ENCODE measurements around the gene ZGPAT. TPM values are rescaled to one million over a fixed set of nuclear protein-coding genes. Genes with fewer than 3 reads are reported as not detected.

Gene ZGPAT
- total RNA-seq, 1 experiment from 2014 or later: 69.3 TPM

DNA sequence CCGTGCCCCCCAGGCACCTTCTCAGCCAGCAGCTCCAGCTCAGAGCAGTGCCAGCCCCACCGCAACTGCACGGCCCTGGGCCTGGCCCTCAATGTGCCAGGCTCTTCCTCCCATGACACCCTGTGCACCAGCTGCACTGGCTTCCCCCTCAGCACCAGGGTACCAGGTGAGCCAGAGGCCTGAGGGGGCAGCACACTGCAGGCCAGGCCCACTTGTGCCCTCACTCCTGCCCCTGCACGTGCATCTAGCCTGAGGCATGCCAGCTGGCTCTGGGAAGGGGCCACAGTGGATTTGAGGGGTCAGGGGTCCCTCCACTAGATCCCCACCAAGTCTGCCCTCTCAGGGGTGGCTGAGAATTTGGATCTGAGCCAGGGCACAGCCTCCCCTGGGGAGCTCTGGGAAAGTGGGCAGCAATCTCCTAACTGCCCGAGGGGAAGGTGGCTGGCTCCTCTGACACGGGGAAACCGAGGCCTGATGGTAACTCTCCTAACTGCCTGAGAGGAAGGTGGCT lies 10.4 kb upstream of the ZGPAT start:
- peak overlapping the region; percentile 66 for H3K4me3 Mint-ChIP-seq (ENCODE audit: unreplicated experiment)
- Histone ChIP-seq H3K27me3 (replicated peaks; ENCODE audit: control insufficient read depth, insufficient read depth, low read length) (no peaks in the 10 kb centered on the region), H3K9me3 (peaks cover 3% of the 10 kb centered on the region; the same call in 1 of the 2 replicates), H3K4me1 (peaks cover 26% of the 10 kb centered on the region), H3K4me3 (ENCODE audit: low read depth, low read length) (no peak overlapping the region), H3K36me3 (ENCODE audit: control insufficient read depth, insufficient read depth, low read length) (no peaks in the 10 kb centered on the region; the same call in 1 of the 2 replicates)
- intact Hi-C loops (cut with micrococcal nuclease; ENCODE audit: unreplicated experiment): no loop called here
- POLR2A ChIA-PET: interaction anchor here (0.6 to 1.7 kb wide), 2 partner anchors 11 to 160 kb away, joined by 3 to 7 read pairs; partner anchors contain the start of genes ARFRP1, PTK6 and ZGPAT
- peaks cover 11% of the 10 kb centered on the region for H3K4me1 Mint-ChIP-seq (ENCODE audit: low read depth, unreplicated experiment)
- DNase-seq: peak; percentile 38 to 59
- peak overlapping the region; percentile 94 for H3K27ac Mint-ChIP-seq (ENCODE audit: unreplicated experiment)
- BruUV-seq (replicated peaks): no TSS peak
- CTCF ChIA-PET: no interaction called here
- H3K27me3 Mint-ChIP-seq (ENCODE audit: insufficient read depth, unreplicated experiment): peaks cover 2% of the 10 kb centered on the region
- TF ChIP-seq, protein P1, sequence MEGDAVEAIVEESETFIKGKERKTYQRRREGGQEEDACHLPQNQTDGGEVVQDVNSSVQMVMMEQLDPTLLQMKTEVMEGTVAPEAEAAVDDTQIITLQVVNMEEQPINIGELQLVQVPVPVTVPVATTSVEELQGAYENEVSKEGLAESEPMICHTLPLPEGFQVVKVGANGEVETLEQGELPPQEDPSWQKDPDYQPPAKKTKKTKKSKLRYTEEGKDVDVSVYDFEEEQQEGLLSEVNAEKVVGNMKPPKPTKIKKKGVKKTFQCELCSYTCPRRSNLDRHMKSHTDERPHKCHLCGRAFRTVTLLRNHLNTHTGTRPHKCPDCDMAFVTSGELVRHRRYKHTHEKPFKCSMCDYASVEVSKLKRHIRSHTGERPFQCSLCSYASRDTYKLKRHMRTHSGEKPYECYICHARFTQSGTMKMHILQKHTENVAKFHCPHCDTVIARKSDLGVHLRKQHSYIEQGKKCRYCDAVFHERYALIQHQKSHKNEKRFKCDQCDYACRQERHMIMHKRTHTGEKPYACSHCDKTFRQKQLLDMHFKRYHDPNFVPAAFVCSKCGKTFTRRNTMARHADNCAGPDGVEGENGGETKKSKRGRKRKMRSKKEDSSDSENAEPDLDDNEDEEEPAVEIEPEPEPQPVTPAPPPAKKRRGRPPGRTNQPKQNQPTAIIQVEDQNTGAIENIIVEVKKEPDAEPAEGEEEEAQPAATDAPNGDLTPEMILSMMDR (IDR thresholded peaks at IDR 0.05; ENCODE audit: insufficient read depth in 1 of 2, low read depth in 1 of 2, low read length in 1 of 2, severe bottlenecking in 1 of 2, unreplicated experiment in 1 of 2): no peak
- H3K9me3 Mint-ChIP-seq (ENCODE audit: unreplicated experiment): no peaks in the 10 kb centered on the region
- H3K36me3 Mint-ChIP-seq (ENCODE audit: insufficient read depth, unreplicated experiment): peaks cover 100% of the 10 kb centered on the region

DNA sequence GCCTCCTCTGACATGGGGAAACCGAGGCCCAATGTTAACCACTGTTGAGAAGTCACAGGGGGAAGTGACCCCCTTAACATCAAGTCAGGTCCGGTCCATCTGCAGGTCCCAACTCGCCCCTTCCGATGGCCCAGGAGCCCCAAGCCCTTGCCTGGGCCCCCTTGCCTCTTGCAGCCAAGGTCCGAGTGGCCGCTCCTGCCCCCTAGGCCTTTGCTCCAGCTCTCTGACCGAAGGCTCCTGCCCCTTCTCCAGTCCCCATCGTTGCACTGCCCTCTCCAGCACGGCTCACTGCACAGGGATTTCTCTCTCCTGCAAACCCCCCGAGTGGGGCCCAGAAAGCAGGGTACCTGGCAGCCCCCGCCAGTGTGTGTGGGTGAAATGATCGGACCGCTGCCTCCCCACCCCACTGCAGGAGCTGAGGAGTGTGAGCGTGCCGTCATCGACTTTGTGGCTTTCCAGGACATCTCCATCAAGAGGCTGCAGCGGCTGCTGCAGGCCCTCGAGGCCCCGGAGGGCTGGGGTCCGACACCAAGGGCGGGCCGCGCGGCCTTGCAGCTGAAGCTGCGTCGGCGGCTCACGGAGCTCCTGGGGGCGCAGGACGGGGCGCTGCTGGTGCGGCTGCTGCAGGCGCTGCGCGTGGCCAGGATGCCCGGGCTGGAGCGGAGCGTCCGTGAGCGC lies 9.8 kb upstream of the ZGPAT start:
- peak overlapping the region; percentile 66 for H3K4me3 Mint-ChIP-seq (ENCODE audit: unreplicated experiment)
- ChIA-PET POLR2A (interaction anchor here (0.6 to 1.6 kb wide), 2 partner anchors 10 to 161 kb away, joined by 3 to 5 read pairs; partner anchors contain the start of genes ARFRP1, PTK6 and ZGPAT), CTCF (interaction anchor here (0.6 to 1.2 kb wide), 2 partner anchors 10 to 54 kb away, joined by 3 to 8 read pairs; partner anchors contain the start of genes ARFRP1 and ZGPAT)
- Histone ChIP-seq H3K9me3 (peaks cover 3% of the 10 kb centered on the region; the same call in 1 of the 2 replicates), H3K27me3 (replicated peaks; ENCODE audit: control insufficient read depth, insufficient read depth, low read length) (no peaks in the 10 kb centered on the region), H3K4me3 (ENCODE audit: low read depth, low read length) (no peak overlapping the region), H3K4me1 (peaks cover 26% of the 10 kb centered on the region), H3K36me3 (ENCODE audit: control insufficient read depth, insufficient read depth, low read length) (no peaks in the 10 kb centered on the region; the same call in 1 of the 2 replicates)
- TF ChIP-seq, protein P1 (IDR thresholded peaks at IDR 0.05; ENCODE audit: insufficient read depth in 1 of 2, low read depth in 1 of 2, low read length in 1 of 2, severe bottlenecking in 1 of 2, unreplicated experiment in 1 of 2): no peak
- BruUV-seq (replicated peaks): no TSS peak
- DNase-seq: peak; percentile 46 to 61
- H3K9me3 Mint-ChIP-seq (ENCODE audit: unreplicated experiment): no peaks in the 10 kb centered on the region
- peaks cover 2% of the 10 kb centered on the region for H3K27me3 Mint-ChIP-seq (ENCODE audit: insufficient read depth, unreplicated experiment)
- intact Hi-C loops (cut with micrococcal nuclease; ENCODE audit: unreplicated experiment): no loop called here
- peak overlapping the region; percentile 94 for H3K27ac Mint-ChIP-seq (ENCODE audit: unreplicated experiment)
- H3K36me3 Mint-ChIP-seq (ENCODE audit: insufficient read depth, unreplicated experiment): peaks cover 100% of the 10 kb centered on the region
- H3K4me1 Mint-ChIP-seq (ENCODE audit: low read depth, unreplicated experiment): peaks cover 11% of the 10 kb centered on the region

DNA sequence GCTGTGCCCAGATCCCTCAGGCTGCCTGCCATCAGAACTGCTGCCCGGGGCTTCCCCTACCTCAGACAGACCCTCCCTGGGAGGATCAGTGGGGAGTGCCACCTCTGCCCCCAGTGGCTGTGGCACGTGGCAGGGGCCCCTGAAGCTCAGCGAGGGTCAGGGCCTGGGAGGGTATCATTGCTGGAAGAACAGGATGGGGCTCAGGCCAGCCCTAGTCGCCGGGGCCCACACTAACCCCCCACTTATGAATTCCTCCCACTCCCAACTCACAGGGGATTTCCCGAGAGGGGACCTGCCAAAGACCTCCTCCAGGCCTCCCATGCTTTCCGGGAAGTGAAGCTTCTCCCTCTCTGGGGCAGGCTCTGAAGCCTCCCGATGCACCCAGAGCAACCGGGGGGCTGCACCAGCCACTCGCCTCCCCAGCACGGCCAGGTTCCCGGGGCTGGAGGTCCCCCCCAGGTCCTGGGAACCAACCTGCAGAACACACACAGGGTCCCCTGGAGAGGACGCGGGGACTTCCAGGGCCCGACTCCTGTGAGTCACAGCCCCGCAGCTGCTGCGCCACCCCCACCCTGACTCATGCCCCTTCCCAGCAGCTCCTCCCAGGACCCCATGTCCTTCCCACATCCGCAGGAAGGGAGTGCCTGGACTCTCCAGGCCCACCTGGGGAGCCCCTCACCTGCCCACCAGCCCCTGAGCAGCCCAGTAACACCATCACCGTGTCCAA lies 8.9 kb upstream of the ZGPAT start:
- H3K4me1 ChIP-seq: peaks cover 26% of the 10 kb centered on the region
- H3K27ac Mint-ChIP-seq (ENCODE audit: unreplicated experiment): peak overlapping the region; percentile 30
- no TSS peak for BruUV-seq (replicated peaks)
- H3K36me3 Mint-ChIP-seq (ENCODE audit: insufficient read depth, unreplicated experiment): peaks cover 100% of the 10 kb centered on the region
- H3K9me3 Mint-ChIP-seq (ENCODE audit: unreplicated experiment): no peaks in the 10 kb centered on the region
- ChIA-PET CTCF (interaction anchor here (0.6 to 1.2 kb wide), 2 partner anchors 9 to 53 kb away, joined by 3 to 8 read pairs; partner anchors contain the start of genes ARFRP1 and ZGPAT), POLR2A (interaction anchor here (1.6 kb wide), 1 partner anchor 9 kb away, joined by 5 read pairs; the partner anchor contains the start of genes ARFRP1 and ZGPAT)
- intact Hi-C loops (cut with micrococcal nuclease; ENCODE audit: unreplicated experiment): no loop called here
- H3K4me3 Mint-ChIP-seq (ENCODE audit: unreplicated experiment): peak overlapping the region; percentile 11
- no peaks in the 10 kb centered on the region; the same call in 1 of the 2 replicates for H3K36me3 ChIP-seq (ENCODE audit: control insufficient read depth, insufficient read depth, low read length)
- H3K27me3 Mint-ChIP-seq (ENCODE audit: insufficient read depth, unreplicated experiment): peaks cover 2% of the 10 kb centered on the region
- no peak overlapping the region for H3K4me3 ChIP-seq (ENCODE audit: low read depth, low read length)
- peaks cover 11% of the 10 kb centered on the region for H3K4me1 Mint-ChIP-seq (ENCODE audit: low read depth, unreplicated experiment)
- H3K27me3 ChIP-seq (replicated peaks; ENCODE audit: control insufficient read depth, insufficient read depth, low read length): no peaks in the 10 kb centered on the region
- TF ChIP-seq, protein P1 (IDR thresholded peaks at IDR 0.05; ENCODE audit: insufficient read depth in 1 of 2, low read depth in 1 of 2, low read length in 1 of 2, severe bottlenecking in 1 of 2, unreplicated experiment in 1 of 2): no peak
- H3K9me3 ChIP-seq: peaks cover 3% of the 10 kb centered on the region; the same call in 1 of the 2 replicates
- peak; percentile 41 to 67 for DNase-seq

All from Caco-2 (cell line).